Choroid plexus epithelial cell (primary cell): ENCODE measurements around the gene B3GAT3.

Source experiments
- DNase-seq: peaks from one replicate; pipeline ENCODE4 v3.0.0-alpha.2; 2010; ENCODE audit warnings: low read depth
- H3K4me3 ChIP-seq: 2 replicates; pipeline ENCODE4 v1.5.1; 2011; ENCODE audit warnings: low read depth, mild to moderate bottlenecking, control low read depth, low read length, moderate library complexity
- TF ChIP-seq, protein P1 (sequence below): conservative IDR thresholded peaks from 2 replicates; pipeline ENCODE4 v1.5.1; 2011; ENCODE audit warnings: low read depth, mild to moderate bottlenecking, control low read depth, inconsistent platforms, low read length, moderate library complexity

The B3GAT3 gene

DNA sequence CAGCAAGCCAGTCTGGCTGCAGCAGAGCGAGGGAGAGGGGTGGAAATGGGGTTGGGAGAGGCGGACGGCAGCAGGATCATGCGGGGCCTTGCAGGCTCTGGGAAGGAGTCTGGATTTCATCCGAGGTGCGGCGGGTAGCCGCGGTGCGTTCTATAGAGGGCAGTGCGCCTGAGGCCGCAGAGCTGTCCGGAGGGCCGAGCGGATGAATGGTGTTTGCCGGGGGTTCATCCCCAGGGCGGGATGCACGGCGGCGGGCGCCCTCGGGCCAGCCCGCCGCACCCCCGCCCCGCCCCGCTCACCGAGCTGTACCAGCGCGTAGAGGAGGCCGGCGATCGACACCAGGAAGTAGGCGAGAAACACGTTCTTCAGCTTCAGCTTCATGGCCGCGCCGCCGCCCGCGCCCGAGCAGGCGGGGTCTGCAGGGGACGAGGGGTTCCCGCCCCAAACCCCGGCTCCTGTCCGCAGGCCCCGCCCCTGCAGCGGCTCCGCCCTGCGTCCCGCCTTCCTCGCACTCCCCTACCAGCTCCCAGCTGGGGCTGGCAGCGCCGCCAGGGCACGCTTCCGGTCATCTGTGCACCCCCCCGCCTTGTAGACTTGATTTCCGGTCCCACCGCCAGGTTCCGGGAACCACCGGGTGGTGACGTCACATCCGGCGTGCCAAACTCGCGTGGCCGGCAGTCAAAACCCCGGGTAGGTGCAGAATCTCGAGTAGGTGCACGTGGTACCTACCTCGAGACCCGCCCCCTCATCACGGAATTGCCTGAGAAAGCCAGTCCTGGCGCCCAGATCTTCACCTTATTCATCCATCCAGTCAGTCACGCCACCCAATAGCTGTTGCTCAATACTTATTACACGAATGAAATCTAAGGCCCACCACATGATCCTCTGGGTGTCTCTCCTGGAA is at the start of gene B3GAT3:
B3GAT3 (minus strand) TSS at position 420 of the 904 bp plus-strand sequence; CDS start at position 381, 39 bp downstream.
- DNase-seq: peak; percentile 99
- TF ChIP-seq, protein P1, sequence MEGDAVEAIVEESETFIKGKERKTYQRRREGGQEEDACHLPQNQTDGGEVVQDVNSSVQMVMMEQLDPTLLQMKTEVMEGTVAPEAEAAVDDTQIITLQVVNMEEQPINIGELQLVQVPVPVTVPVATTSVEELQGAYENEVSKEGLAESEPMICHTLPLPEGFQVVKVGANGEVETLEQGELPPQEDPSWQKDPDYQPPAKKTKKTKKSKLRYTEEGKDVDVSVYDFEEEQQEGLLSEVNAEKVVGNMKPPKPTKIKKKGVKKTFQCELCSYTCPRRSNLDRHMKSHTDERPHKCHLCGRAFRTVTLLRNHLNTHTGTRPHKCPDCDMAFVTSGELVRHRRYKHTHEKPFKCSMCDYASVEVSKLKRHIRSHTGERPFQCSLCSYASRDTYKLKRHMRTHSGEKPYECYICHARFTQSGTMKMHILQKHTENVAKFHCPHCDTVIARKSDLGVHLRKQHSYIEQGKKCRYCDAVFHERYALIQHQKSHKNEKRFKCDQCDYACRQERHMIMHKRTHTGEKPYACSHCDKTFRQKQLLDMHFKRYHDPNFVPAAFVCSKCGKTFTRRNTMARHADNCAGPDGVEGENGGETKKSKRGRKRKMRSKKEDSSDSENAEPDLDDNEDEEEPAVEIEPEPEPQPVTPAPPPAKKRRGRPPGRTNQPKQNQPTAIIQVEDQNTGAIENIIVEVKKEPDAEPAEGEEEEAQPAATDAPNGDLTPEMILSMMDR: no peak
- peak within 1 kb of the TSS; percentile 75 for H3K4me3 ChIP-seq

DNA sequence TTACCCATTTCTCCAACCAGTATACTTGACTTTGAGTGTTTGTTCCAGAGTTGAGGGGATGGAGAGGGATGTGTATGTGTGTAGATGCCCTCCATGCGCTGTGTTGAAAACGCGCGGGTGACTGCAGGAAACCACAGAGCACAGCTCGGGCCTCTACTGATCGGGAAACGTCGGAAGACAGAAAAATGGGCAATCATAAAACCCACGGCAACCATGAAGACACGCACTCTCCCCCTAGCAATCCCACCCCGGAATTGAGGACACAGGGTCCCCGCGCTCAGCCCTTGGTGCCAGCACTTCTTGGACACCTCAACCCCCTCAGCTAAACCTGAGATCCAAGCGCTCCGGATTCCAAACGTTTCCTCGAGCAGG is 49.4 kb upstream of the B3GAT3 start:
- DNase-seq: no peak
- TF ChIP-seq, protein P1: no peak
- peak overlapping the region; percentile 72 for H3K4me3 ChIP-seq

DNA sequence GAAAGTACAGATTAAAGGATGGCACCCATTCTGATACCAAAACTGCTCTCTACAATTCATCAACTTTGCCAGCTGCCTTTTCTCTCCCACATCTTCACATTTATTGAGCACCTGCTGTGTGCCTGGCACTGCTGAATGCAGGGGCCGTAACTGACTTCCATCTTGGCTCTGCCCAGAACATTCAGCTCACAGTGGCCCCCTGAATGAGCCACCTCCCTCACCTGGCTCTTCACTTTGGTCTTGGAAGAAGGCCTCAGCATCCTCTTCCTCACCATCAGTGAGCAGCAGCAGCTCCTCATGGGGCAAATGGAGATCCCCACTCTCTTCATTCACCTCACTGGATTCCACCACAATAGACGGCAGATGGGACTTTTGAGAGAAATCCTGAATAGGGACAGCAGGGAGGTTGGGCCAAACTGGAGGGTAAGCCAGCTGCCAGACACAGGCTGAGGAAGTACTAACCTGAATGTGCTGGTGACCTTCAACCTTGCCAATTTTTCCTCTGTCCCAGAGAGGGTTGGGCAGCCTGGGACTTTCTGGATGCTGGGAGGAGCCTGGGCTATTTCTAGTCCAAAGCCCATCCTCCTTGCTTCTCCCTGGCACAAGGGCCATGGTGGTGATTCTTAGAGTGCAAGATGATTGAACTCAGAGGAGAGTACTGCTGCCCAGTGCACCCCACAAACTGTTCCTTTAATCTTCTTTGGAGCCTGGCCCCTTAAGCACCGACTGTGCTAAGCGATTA is 47.8 kb upstream of the B3GAT3 start:
- H3K4me3 ChIP-seq: no peak overlapping the region
- DNase-seq: no peak
- TF ChIP-seq, protein P1: no peak

DNA sequence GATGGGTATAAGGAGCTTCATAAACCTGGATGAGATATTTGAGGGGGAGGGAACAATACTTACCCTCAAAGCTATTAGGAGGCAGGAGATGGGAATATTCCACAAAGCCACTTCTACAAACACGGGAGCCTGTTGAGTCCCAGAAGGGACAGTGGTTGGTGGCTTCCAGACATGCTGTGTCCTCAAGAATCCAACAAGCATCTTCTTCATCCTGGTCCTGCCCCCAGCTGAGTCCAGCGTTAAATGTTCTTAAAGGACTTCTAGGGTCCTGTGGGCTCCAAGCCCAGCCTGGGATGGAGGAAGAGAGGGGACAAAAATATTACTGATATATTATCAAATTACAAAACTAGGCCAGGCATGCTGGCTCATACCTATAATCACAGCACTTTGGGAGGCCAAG is 45.7 kb upstream of the B3GAT3 start:
- H3K4me3 ChIP-seq: no peak overlapping the region
- TF ChIP-seq, protein P1: no peak
- DNase-seq: no peak

DNA sequence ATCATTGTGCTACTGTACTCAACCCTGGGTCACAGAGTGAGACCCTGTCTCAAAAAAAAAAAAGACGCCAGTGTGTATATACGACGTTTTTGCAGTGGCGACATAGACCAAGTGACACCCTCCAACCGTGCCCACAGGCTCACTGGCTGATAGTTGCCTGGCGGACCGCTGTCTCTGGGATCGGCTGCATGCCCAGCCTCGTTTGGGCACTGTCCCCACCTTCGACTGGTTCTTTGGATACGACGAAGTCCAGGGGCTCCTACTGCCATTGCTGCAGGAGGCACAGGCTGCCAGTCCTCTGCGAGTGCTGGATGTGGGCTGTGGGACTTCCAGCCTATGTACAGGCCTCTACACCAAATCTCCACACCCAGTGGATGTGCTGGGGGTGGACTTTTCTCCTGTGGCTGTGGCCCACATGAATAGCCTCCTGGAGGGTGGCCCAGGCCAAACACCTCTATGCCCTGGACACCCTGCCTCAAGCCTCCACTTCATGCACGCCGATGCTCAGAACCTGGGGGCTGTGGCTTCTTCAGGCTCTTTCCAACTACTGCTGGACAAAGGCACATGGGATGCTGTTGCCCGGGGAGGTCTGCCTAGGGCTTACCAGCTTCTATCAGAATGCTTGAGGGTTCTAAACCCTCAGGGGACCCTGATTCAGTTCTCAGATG is 44.6 kb upstream of the B3GAT3 start:
- no peak for DNase-seq
- H3K4me3 ChIP-seq: peak overlapping the region; percentile 83
- TF ChIP-seq, protein P1: no peak

DNA sequence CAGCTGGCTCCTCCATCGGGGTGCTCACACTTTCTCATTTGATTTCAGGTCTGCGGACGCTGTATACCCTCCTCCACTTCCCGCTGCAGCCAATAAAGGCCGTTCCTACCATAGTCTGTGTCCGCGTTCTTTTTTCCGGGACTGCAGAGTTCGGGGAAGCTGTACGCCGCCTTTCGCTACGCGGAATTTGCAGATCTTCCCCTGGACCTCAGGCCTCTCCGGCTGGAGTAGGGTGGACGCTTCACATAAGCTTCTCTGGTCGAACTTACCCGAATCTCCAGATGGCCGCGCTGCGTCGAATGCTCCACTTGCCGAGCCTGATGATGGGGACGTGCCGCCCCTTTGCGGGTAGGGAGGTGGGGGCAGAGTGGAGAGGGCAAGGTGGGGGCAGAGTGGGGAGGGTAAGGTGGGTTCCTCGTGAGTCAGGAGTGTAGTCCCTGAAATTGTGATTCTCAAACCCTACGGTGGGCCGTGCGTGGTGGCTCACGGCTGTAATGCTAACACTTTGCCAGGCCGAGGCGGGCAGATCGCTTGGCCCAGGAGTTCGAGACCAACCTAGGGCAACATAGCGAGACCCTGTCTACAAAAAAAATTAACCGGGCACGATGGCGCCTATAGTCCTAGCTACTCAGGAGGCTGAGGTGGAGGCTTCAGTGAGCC is 43.9 kb upstream of the B3GAT3 start:
- DNase-seq: peak; percentile 87
- TF ChIP-seq, protein P1: no peak
- peak overlapping the region; percentile 83 for H3K4me3 ChIP-seq
